Panc1 (cell line): Measurements from ENCODE around the gene FRMD4A. TPM values are rescaled to one million over a fixed set of nuclear protein-coding genes. Genes with fewer than 3 reads are reported as not detected.

ENCODE experiments used
- ATAC-seq: fragments of 200-7000 bp; cut with Tn5 transposase; 2 replicates; pipeline ENCODE4 v1.9.1; 2020; ENCODE audit warnings: mild to moderate bottlenecking, moderate library complexity
- BruUV-seq: library from RNA; stranded (reverse); fragments of 400-500 nt; replicated peaks from 2 replicates; lab custom pipeline; 2021; lab: Mats Ljungman, UMichigan
- CTCF ChIA-PET: fragments of 300-600 bp; sonication (Branson Sonifier 250); formaldehyde crosslinking; loops from one replicate; lab custom pipeline; 2022; ENCODE audit warnings: antibody characterized with exemption; lab: Charles Lee
- POLR2A ChIA-PET: fragments of 300-600 bp; sonication (Branson Sonifier 250); formaldehyde crosslinking; loops from one replicate; lab custom pipeline; 2022; ENCODE audit warnings: antibody characterized with exemption; lab: Charles Lee
- DNase-seq: peaks from one replicate; pipeline ENCODE4 v3.0.0-alpha.2; 2010; ENCODE audit warnings: low read depth, low spot score
- H3K27ac ChIP-seq: 2 replicates; pipeline ENCODE4 v1.5.1; 2011; ENCODE audit warnings: mild to moderate bottlenecking, low read length, inconsistent platforms
- H3K27me3 ChIP-seq: fragments of 200-500 bp; sonication (Bioruptor generic); 2 replicates; pipeline ENCODE4 v1.6.0; 2014; ENCODE audit warnings: low read length, inconsistent platforms; ENCODE audit not compliant: control insufficient read depth, insufficient read depth
- H3K36me3 ChIP-seq: fragments of 200-500 bp; sonication (Bioruptor generic); 2 replicates; pipeline ENCODE4 v1.5.1; 2014; ENCODE audit warnings: inconsistent platforms, mild to moderate bottlenecking, low read length, moderate library complexity; ENCODE audit not compliant: control insufficient read depth, insufficient read depth
- H3K4me1 ChIP-seq: 2 replicates; pipeline ENCODE4 v1.5.1; 2011; ENCODE audit warnings: inconsistent platforms, mild to moderate bottlenecking, low read length, moderate library complexity; ENCODE audit not compliant: control insufficient read depth, insufficient read depth
- H3K4me3 ChIP-seq, 2 experiments: 2 replicates each; pipeline ENCODE4 v1.5.1; 2011 to 2012; ENCODE audit warnings: low read depth in 2 of 2, low read length in 2 of 2, mild to moderate bottlenecking in 2 of 2, inconsistent platforms in 1 of 2, moderate library complexity in 1 of 2
- H3K9me3 ChIP-seq: fragments of 200-500 bp; sonication (Bioruptor generic); 2 replicates; pipeline ENCODE4 v1.5.1; 2014; ENCODE audit warnings: low read depth, mild to moderate bottlenecking, inconsistent platforms, low read length, moderate library complexity; ENCODE audit not compliant: control insufficient read depth, insufficient read depth
- POLR2AphosphoS5 ChIP-seq: IDR thresholded peaks from 2 replicates; pipeline ENCODE4 v1.6.1; 2012; ENCODE audit warnings: mild to moderate bottlenecking, low read depth, low read length, moderate library complexity
- SIN3A ChIP-seq: IDR thresholded peaks from 2 replicates; pipeline ENCODE4 v1.6.1; 2012; ENCODE audit warnings: low read depth, mild to moderate bottlenecking, low read length, moderate library complexity, borderline replicate concordance; ENCODE audit not compliant: insufficient read depth
- TCF7L2 ChIP-seq: IDR thresholded peaks from 2 replicates; pipeline ENCODE4 v1.6.1; 2011; ENCODE audit warnings: mild to moderate bottlenecking, low read depth, low read length, inconsistent platforms
- in situ Hi-C: cut with HindIII; loops from 2 replicates; pipeline ENCODE4 v1.10.0; 2016; ENCODE audit warnings: low sequenced_read_pairs, low pct_unique_long_range_greater_than_20kb
- intact Hi-C: fragments of 100-400 bp; cut with micrococcal nuclease; formaldehyde crosslinking; loops from one replicate; pipeline ENCODE4 v1.10.0; 2022; ENCODE audit not compliant: unreplicated experiment
- total RNA-seq: library from RNA; stranded (reverse); gene quantifications from one replicate; pipeline ENCODE4 v1.2.1, GENCODE V29; 2021; ENCODE audit not compliant: unreplicated experiment
- TF ChIP-seq, protein P1 (sequence below), 2 experiments: IDR thresholded peaks; 2 replicates each; pipeline ENCODE4 v1.6.1; 2011 to 2012; ENCODE audit warnings: low read depth in 2 of 2, control low read depth in 1 of 2, low read length in 1 of 2, mild to moderate bottlenecking in 1 of 2, moderate library complexity in 1 of 2; ENCODE audit not compliant: insufficient read depth in 1 of 2
- TF ChIP-seq, protein P2 (sequence below): fragments of 450-650 bp; IDR thresholded peaks from 2 replicates; pipeline ENCODE4 v1.5.1; 2017; ENCODE audit warnings: mild to moderate bottlenecking

FRMD4A gene
- total RNA-seq, 1 experiment from 2014 or later = 7.1 TPM

- Histone ChIP-seq H3K27me3 (no peaks in the 10 kb centered on the region), H3K36me3 (no peaks in the 10 kb centered on the region), H3K4me1 (no peaks in the 10 kb centered on the region), H3K27ac (no peak overlapping the region), H3K9me3 (no peaks in the 10 kb centered on the region), H3K4me3 (no peak overlapping the region)
- ChIA-PET POLR2A (no interaction called here), CTCF (no interaction called here)
- ATAC-seq = no peak
- in situ Hi-C loops = no loop called here
- intact Hi-C loops = no loop called here
- TF ChIP-seq, protein P1, sequence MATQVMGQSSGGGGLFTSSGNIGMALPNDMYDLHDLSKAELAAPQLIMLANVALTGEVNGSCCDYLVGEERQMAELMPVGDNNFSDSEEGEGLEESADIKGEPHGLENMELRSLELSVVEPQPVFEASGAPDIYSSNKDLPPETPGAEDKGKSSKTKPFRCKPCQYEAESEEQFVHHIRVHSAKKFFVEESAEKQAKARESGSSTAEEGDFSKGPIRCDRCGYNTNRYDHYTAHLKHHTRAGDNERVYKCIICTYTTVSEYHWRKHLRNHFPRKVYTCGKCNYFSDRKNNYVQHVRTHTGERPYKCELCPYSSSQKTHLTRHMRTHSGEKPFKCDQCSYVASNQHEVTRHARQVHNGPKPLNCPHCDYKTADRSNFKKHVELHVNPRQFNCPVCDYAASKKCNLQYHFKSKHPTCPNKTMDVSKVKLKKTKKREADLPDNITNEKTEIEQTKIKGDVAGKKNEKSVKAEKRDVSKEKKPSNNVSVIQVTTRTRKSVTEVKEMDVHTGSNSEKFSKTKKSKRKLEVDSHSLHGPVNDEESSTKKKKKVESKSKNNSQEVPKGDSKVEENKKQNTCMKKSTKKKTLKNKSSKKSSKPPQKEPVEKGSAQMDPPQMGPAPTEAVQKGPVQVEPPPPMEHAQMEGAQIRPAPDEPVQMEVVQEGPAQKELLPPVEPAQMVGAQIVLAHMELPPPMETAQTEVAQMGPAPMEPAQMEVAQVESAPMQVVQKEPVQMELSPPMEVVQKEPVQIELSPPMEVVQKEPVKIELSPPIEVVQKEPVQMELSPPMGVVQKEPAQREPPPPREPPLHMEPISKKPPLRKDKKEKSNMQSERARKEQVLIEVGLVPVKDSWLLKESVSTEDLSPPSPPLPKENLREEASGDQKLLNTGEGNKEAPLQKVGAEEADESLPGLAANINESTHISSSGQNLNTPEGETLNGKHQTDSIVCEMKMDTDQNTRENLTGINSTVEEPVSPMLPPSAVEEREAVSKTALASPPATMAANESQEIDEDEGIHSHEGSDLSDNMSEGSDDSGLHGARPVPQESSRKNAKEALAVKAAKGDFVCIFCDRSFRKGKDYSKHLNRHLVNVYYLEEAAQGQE (IDR thresholded peaks at IDR 0.05; ENCODE audit: insufficient read depth in 1 of 2, low read depth in 2 of 2, low read length in 1 of 2) = no peak
- TF ChIP-seq, protein P2, sequence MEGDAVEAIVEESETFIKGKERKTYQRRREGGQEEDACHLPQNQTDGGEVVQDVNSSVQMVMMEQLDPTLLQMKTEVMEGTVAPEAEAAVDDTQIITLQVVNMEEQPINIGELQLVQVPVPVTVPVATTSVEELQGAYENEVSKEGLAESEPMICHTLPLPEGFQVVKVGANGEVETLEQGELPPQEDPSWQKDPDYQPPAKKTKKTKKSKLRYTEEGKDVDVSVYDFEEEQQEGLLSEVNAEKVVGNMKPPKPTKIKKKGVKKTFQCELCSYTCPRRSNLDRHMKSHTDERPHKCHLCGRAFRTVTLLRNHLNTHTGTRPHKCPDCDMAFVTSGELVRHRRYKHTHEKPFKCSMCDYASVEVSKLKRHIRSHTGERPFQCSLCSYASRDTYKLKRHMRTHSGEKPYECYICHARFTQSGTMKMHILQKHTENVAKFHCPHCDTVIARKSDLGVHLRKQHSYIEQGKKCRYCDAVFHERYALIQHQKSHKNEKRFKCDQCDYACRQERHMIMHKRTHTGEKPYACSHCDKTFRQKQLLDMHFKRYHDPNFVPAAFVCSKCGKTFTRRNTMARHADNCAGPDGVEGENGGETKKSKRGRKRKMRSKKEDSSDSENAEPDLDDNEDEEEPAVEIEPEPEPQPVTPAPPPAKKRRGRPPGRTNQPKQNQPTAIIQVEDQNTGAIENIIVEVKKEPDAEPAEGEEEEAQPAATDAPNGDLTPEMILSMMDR = no peak
- TF ChIP-seq POLR2AphosphoS5 (no peak), SIN3A (no peak), TCF7L2 (no peak)
- no peak for DNase-seq
- no TSS peak for BruUV-seq
Measured at GRCh38 chr10:13654118-13654830, 676.5 kb downstream of the FRMD4A start.

- Histone ChIP-seq H3K36me3 (no peaks in the 10 kb centered on the region), H3K4me1 (no peaks in the 10 kb centered on the region), H3K27me3 (no peaks in the 10 kb centered on the region), H3K27ac (no peak overlapping the region), H3K9me3 (no peaks in the 10 kb centered on the region), H3K4me3 (no peak overlapping the region)
- TF ChIP-seq SIN3A (no peak), POLR2AphosphoS5 (no peak), TCF7L2 (no peak)
- TF ChIP-seq, protein P2 = no peak
- TF ChIP-seq, protein P1 (IDR thresholded peaks at IDR 0.05; ENCODE audit: insufficient read depth in 1 of 2, low read depth in 2 of 2, low read length in 1 of 2) = no peak
- intact Hi-C loops (no loop called here), in situ Hi-C loops (no loop called here)
- CTCF ChIA-PET = no interaction called here
- ATAC-seq (no peak), DNase-seq (no peak)
- BruUV-seq = no TSS peak
- POLR2A ChIA-PET = no interaction called here
Measured at GRCh38 chr10:13652860-13653259, 677.9 kb downstream of the FRMD4A start.
